GM21825 (cell line): ENCODE data around the gene RYR1.
A peak's percentile ranks its signal among the peaks of the same experiment; 100 is the strongest.

ENCODE experiments used
- ATAC-seq: cut with Tn5 transposase; IDR thresholded peaks from one replicate; pipeline ENCODE4 v1.9.1; 2021; ENCODE audit warnings: mild to moderate bottlenecking, moderate library complexity; ENCODE audit not compliant: unreplicated experiment

RYR1 gene

DNA sequence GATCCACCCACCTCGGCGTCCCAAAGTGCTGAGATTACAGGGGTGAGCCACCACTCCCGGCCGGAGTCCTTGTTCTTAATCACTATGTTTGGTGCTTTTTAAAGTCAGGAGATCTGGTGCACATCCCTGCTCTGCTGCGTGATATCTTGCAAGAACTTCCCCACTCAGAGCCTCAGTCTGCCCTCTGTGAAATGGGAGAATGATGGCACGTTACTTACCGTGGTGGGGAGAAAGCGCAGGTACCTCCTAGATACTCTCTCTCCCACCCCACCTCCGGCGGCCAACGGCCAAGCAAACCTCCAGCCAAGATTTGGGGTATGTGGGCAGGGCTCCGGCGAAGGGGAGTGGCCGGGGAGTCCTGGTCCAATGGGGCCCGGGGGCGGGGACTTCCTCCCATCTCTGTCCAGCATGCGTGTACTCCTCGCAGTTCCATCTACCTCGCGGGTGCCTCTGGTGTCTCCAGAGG is at the start of gene RYR1:
Gene RYR1, plus strand, starts transcription at position 424 of the 466 bp plus-strand sequence. CDS start 139 bp downstream, outside the sequence.
- ATAC-seq, result no peak

DNA sequence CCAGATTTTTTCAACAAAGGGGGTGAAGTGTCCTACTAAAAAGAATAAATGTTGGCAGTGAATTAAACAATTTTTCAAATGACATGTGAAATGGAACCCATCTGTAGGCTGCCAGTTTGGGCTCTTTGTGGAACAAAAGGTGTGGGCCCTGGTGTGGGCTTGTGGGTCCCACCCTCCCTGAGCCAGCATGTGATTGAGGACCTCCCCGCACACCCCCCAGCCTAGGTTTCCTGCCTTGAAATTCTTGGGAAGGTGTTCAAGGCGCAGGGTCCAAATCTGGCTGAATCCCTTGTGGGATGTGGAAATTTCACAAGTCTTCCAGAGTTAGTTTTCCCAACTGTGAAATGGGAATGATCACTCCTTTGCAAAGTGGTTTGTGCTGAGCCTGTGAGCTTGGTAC is 49.7 kb upstream of the RYR1 start:
- no peak for ATAC-seq

DNA sequence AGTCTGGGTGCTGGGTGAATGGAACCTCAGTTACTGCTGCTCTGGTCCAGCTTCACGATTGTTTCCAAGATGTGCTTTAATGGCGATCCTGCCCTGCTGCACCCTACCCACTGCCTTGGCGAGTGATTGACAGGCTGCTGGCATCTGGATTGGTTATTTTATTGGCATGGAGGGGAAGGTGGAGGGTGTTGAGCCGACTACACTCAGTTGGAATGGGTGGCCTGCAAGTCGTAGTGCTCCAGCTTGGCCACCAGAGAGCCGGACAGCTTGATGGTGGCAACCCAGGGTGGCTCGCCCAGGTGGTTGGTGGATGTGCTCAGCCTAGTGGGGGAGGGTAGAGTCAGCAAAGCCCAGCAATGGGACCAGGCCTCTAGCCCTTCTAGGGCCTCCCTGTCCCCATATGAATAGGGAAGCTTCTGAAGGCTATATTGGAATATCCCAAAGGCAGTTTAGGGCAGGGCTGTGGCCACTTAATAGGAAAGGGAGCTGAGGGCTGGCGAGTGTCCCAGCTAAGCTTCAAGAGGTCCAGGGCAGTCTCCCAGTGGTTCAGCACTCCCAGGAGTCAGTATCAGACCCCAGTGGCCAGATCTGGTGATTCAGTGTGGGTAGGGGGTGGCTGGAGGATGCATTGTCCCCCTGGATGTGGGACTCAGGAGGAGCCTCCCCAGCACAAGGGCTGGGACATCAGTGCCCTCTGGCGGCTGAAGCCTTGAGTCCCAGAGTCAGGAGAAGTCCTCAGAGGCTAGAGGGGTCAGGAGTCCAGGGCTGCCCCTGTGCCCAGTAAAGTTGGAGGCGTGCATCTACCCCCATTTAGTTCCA is 49.1 kb upstream of the RYR1 start:
- ATAC-seq, result no peak

DNA sequence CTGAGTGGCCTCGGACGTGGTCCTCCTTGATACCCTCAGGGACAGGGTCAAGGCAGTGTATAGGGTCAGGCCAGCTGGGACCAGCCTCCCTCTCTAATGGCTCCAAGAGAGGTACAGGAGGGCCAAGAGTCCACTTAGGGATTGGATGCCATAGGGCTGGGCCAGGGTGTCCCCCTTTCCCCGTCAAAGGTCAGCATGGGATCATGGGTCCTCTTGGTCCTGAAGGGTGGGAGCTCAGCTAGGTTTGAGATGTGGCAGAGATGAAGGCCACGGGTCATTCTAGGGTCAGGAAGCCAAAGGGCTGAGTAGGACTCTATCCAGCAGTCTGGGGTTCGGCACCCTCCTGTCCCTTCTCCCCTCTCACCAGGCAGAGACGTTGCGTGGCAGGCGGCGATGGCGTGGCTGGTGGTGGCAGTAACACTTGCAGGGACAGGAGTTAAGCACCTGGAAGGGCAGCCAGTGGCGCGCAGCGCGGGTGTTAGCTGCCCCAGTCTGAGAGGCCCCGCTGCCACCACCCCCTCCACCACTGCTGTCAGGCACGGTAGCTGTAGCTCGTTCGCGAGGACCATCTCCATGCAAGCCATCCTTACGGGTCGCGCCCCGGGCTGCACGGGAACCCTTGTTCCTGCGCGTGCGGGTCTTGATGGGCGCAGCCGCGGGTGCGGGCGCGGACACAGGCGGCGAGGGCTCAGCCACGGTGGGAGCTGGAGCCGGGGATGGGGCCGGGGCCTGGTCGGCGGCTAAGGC is 48.3 kb upstream of the RYR1 start:
- ATAC-seq, result no peak

DNA sequence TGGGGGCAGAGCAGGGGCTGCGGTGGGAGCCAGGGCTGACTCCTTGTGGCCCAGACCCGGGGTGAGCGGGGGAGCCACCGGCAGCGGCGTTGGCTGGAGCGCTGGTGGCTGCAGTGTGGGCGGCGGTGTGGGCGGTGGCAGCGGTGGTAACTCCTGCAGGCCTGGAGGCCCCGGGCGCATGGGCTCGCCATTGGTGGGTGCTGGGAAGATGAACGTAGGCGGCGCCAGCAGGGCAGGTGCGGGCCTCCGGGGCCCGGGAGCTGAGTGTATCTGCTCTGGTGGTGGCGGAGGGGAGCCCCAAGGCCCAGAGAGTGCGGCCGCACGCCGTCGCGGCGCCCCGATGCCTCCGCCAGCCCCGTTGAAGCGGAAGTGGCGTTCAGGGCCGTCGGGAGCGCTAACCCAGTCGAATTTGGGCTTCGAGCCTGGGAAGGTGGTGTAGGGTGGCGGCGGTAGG is 47.7 kb upstream of the RYR1 start:
- ATAC-seq, result no peak

DNA sequence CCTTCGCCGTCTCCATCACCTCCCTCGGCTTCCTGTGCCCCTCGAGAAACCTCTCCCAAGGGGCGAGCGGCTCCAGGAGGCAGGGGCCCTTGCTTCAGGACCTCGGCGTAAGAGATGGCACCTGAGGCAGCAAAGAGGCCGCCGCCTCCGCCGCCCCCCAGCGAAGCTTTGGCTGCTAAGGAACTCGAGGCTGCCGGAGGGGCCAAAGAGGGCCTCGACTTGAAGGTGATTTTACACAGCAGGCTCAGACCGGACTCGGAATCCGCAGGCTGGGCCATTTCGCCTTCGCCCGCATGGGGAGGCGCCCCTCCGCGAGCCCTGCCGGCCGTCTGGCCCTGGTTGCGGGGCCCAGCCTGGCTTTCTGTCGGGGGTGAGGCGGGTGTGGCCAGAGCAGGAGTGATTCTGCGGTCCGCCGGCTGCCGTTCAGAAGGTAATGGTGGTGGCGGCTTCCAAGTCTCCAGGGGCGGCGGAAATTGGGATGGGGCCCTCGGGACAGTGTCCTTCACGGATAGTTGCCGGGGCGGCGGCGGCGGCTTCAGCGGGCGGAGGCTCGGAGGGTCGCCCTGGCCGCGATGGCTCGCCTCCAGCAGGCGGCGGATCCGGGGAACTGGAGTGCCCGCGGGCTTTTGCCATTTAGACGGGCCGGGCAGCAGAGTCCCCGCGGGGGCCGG is 47.1 kb upstream of the RYR1 start:
- no peak for ATAC-seq

DNA sequence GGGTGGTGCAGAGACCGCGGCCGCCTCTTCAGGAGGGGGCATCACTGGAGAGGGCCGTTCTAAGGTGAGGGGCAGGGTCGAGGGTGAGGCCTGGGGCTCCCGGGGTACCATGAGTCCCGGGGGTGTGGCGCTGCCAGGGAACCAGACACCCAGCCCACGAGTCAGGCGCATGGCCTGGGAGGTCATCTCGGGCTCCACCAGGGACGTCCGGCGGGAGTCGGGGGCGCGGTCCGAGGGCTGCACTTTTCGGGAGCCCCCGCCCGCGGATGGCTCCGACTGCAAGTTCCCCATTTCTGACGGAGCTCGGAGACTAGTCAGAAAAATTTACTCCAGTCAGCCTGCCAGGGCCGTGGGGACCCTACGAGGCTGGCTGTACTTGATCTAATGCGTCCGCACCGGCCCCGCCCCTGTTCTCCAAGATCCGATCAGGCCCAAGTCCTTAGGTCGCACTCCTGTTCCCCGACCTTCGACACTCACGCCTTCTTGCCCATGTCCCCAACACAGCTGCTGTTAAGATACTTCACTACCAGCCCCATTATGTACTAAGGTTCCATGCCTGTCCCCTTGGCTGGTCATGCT is 46.4 kb upstream of the RYR1 start:
- no peak for ATAC-seq

DNA sequence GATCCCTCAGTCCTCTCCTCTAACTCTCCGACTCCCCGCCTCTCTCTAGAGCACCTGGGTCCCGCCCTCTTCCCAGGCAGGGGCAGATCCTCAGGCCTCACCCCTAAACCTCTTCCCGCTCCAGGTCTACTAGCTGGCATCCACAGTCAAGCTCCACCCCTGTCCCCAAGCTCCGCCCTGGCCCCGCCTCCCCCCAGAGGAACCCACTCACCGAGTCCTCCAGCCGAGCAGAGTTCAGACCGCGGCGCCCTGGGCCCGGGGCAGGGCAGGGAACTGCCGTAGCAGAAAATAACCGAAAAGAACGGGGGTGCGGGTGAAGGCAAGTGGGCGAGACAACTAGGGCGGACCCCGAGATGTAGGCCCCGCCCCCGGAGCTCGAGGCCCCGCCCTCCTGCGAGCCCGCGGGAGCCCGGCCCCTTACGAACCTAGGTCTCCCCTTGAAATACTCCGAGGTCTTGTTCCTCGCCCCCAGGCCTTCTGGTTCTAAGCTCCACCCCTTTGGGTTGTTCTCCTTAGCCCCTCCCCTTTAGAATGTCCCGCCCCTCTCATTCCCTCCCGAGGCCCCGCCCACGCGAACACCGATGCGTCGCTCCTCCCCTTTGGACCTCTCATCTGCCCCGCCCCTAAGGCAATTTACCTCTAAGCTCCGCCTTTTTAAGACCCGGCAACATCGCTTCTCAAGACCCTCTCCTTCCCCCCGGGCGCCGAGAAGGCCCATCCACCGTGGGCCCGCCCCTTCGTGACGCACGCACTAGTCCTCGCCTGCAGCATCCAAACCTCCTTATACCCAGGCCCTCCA is 45.7 kb upstream of the RYR1 start, which contains the start of gene GGN:
Gene GGN, minus strand, starts transcription at position 485 of the 799 bp plus-strand sequence. CDS start 773 bp downstream, outside the sequence.
- ATAC-seq, result peak; percentile 43

DNA sequence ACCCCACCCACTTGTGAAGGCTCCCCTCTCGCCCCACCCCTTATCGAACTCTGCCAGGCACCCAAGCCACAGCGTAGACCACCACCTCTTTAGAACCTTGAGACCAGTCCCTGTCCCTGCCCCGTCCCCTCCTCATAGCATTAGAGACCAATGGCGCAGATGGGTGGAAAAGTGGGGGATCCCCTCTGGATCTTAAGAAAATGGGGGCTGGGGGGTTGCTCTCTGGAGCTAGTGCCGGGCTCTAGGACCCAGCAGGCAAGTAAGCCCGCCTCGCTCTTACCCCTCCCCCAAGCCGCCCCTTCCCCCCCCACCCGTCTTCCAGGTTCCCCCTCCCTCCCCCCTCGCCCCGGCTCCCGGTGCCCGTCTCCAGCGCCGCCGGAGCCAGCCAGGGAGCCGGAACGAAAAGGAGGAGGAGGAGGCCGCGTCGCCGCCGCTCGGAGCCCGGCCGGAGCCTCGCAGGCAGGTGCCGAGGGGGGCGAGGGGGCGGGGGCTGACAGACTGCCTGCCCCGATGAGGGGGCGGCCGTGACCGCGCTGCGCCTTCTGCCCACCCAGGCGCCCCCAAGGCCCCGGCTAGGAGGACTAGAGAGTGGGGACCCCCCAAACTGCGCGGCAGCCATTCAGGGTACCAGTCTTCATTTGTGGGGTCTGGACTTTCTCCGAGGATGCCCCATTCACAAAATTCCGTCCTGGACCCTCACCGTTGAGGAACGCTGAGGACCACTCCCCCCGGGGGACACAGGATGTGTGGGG is 45.0 kb upstream of the RYR1 start, which contains the start of gene SPRED3:
Gene SPRED3, plus strand, starts transcription at position 349 of the 752 bp plus-strand sequence. CDS start 1,606 bp downstream, outside the sequence.
- ATAC-seq, result no peak

DNA sequence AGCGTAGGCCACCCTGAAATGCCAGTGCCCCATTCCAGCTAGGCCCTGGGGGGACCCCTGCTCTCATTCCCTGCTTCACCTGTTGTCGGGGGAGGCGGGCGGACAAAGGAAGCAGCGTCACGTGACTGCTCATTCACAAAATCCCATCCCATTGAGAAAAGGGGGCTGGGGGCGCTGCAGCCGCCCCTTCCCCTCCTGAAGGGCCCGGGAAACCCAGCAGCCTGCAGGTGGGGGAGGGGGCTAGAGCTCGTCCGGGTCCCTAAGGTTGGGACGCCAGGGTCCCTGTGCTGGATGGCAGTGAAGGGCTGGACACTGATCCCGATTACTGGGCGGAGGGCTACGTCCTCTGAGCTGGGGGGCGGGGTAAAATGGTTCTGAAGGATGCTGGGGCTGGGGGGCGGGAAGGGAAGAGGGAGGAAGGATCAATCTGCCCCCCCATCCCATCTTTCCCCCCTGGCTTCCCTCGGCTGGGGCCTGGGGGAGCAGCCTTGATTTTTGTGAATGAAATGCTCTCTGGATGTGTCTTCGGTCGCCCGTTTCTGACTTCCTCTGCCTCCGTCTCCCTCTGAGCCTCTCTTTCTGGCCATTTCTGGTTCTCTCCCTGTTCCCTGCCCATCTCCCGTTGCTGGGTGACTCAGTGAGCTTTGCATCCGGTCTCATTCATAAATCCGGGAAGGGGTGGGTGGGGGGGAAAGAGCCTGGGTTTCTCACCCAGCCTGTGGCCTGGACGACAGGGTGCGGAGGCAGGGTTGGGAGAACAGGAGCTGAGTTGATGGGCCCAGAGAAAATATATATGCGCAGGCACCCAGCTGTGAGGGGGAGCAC is 44.2 kb upstream of the RYR1 start:
- no peak for ATAC-seq

DNA sequence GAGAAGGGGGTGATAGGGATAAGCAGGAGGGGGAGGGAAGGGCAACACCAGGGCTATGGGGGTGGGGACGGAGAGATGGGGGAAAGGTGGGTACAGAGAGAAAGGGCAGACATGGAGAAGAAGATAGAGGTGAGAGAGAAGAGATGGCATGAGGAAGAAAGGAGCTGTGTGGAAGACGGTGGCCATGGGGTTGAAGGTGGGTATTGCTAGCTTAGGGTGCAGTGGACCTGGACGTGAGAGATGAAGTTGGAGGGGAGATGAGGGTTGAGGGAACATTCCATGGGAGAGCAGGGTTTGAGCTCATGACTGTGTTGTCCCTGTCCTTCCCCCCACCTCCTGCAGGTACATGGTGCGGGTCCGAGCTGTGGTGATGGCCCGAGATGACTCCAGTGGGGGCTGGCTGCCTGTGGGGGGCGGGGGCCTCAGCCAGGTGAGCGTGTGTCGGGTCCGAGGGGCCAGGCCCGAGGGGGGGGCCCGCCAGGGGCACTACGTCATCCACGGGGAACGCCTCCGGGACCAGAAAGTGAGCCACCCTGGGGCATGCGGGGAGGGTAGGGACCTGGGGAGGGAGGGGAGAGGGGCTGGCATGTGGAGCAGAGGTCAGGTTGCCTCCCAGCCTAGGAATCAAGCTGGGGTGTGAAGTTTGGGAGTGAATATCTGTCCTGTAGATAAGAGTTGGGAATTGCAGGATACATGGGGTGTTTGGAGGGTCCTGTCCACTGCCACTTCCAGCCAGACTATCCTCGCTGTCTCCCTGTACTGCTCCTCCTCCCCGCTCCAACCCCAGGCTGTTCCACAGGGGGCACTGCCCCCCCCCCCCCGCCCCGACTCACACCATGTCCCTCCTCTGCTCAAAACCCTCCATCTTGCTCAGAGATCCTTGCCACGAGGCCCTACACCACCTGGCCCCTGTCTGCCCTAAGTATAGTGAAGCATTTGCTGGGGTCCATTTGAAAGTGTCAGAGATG is 43.2 kb upstream of the RYR1 start:
- no peak for ATAC-seq

DNA sequence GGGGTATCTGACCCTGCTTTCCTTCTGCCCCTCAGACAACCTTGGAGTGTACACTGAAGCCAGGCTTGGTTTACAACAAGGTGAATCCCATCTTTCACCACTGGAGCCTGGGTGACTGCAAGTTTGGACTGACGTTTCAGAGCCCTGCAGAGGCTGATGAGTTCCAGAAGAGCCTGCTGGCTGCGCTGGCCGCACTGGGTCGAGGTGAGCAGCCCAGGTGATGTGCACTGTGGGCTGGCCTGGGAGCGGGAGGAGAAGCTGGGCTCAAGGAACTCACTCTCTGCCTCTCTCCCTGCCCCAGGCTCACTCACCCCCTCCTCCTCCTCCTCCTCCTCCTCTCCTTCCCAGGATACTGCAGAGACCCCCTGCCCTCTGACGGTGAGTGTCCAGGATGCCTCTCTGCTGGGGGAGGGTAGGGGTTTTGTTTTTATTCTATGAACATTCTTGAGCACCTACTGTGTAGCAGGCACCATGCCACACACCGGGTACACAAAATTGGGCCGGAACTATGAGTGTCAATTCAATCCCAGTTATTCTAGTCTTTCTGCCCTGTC is 41.5 kb upstream of the RYR1 start:
- ATAC-seq, result no peak

DNA sequence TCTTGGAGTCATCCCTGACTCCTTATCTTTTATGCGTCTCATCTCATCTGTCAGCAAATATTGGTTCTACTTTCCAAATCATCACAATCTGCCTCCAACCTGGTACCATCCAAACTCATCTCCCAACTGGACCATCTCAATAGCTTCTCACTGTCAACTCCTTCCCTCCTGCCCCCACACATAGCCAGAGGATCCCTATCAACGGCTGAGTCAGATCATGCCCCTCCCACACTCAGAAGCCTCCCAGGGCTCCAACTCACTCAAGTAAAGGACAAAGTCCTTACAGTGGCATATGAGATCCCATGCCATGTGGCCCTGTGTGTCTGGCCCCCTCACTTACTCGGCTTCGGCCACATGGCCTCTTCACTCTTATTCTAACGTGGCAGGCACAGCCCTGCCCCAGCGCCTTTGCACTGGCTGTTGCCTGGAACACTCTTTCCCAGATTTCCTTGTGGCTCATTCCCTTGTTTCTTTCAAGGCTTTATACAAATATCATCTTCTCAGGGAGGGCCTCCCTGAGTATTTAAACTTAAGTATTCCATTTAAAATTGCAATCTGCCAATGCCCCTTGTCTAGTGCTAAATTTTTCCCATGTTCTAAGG is 40.7 kb upstream of the RYR1 start:
- no peak for ATAC-seq

DNA sequence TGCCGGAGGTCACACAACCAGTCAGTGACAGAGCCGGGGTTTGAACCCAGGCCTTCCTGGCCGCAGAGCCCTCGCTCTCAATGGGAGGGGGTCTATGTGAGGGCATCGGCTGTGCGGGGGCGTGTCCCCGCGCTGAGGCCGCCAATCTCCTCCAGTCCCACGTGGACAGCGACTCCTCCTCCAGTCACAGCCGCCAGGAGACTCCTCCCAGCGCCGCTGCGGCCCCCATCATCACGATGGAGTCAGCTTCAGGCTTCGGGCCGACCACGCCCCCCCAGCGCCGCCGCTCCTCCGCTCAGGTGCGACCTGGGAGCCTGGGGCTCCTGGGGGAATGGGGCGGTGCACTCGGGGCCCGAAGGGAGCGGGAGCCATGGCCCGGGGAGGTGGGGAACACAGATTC is 39.0 kb upstream of the RYR1 start:
- ATAC-seq, result no peak

DNA sequence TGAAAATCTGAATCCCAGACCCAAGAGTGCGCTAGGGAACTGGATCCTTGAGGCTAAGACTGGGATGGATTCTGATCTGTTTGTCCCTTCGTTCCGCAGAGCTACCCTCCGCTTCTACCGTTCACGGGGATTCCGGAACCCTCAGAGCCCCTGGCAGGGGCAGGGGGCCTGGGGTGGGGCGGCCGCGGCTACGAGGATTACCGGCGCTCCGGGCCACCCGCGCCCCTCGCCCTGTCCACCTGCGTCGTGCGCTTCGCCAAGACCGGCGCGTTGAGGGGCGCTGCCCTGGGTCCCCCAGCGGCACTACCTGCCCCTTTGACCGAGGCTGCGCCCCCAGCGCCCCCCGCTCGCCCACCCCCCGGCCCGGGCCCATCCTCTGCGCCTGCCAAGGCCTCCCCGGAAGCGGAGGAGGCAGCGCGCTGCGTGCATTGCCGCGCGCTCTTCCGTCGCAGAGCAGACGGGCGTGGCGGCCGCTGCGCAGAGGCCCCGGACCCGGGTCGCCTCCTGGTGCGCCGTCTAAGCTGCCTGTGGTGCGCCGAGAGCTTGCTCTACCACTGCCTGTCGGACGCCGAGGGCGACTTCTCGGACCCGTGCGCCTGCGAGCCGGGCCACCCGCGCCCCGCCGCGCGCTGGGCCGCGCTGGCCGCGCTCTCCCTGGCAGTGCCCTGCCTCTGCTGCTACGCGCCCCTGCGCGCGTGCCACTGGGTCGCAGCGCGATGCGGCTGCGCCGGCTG is 37.9 kb upstream of the RYR1 start:
- ATAC-seq, result no peak

DNA sequence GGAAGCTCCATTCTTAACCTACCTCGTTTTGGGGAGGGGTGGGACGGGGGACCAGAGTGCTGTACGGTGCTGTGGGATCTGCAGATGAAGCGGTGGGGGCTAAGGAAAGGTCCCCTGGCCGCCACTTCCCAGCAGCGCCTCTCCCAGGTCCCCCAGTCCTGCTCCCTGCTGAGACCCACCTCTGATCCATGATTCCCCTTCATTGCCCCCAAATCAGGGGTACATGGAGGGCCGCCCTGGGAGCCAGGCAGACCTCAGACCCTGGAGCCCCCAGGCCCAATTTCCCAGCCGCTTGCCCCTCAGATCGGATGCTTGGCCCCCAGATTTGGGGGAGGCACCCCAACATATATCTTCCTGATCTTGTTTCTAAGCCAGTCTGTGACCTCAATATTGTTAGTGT is 34.4 kb upstream of the RYR1 start:
- no peak for ATAC-seq
